GM19025 (cell line): ENCODE measurements around the gene CAPG.
"Not testable (repeated sequence)": the region's sequence is repeated elsewhere in the genome, so short reads cannot be mapped to it uniquely, and the experiment has no call there.

Experiments used
- ATAC-seq: cut with Tn5 transposase; IDR thresholded peaks from one replicate; pipeline ENCODE4 v1.9.1; 2021; ENCODE audit warnings: mild to moderate bottlenecking, low read depth, moderate library complexity; ENCODE audit not compliant: unreplicated experiment

CAPG gene, protein sequence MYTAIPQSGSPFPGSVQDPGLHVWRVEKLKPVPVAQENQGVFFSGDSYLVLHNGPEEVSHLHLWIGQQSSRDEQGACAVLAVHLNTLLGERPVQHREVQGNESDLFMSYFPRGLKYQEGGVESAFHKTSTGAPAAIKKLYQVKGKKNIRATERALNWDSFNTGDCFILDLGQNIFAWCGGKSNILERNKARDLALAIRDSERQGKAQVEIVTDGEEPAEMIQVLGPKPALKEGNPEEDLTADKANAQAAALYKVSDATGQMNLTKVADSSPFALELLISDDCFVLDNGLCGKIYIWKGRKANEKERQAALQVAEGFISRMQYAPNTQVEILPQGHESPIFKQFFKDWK

DNA sequence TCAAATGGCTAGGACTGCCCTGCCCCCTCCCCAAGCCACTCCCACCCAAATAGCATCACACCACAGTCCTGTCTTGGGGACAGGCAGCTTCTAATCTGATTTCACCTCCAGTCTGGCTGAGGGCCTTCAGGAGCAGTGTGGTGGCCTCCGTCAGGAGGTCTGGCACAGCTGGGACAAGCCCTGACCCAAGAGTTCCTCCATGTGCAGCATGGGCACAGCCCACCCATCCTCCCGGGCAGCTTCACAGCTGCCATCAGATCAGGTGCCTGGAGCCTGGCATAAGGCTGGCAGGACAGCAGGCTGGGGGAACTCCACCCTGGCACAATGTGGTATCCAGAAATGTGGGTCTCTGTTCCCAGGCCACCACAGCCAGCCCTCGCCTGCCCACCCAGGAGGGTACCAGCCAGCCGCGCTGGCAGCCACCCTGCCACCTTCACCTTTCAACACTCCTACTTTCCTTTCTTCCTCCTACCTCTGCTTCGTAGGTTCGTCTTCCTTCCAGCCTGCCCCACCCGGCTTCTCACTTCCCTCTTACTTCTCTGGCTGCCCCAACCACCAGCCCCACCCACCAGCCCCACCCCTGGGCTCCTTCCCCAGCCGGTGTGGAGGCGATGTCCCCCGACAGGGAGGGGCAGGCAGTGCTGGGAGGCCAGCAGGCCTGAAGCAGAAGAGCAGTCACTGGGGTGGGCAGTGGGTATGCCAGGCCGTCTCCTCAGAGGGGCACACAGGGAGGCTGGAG lies at the start of gene CAPG:
Gene CAPG (minus strand): TSS at position 522 of the 739 bp plus-strand sequence. CDS start 8,221 bp downstream, outside the sequence.
- peak; percentile 70 for ATAC-seq

DNA sequence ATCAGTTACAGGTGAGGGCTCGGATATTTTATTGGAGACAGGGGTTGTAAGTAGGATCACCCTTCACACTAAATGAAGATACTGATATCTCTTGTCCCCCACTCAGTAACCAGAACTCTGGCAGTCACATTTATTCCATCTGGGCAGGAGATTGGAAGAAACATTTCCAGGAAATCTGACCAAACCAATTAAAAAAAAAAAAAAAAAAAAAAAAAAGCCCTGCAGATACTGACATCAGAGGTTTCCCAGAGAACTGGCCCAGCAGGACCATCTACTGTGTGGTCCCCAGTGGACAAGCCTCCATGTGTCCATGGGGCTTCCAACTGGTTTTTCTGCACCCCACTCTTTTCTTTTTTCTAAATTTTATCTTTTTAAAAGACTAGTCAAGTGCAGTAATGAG lies 49.6 kb upstream of the CAPG start:
- no peak for ATAC-seq

DNA sequence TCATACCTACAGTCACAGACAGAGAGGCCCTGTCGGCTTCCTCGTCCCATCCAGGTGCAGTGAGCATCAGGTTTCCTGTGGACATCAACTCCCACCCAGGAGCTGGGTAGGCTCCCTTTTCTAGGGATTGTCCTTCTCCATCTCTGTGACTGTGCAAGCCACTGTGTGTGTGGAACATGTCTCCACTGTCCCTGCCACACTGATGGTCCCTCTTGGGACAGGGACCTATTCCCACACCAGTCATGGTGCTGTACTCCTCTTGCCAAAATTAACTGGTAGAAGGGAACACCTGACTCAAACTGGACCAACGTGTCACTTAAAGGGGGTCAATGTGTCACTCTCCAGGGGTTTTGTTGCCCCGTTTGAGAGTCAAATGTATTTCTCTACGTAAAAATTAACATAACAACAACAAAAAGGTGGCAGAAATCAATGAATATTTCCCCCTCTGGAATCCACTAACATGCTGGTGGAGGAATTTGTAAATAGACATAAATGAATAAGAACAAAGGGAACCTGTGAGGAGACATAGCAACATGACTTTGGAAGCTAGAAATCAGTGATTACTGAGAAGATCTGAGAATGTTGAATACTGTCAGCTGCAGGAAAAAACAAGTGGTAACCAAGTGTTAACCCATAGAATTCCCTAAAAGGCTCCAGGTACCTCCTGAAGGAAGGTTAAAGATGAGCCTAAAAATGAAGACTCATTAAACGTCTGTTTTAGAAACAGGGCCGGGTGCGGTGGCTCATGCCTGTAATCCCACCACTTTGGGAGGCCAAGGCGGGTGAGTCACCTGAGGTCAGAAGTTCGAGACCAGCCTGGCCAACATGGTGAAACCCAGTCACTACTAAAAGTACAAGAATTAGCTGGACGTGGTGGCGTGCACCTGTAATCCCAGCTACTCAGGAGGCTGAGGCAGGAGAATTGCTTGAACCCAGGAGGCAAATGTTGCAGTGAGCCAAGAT lies 48.7 kb upstream of the CAPG start:
- ATAC-seq: no peak

DNA sequence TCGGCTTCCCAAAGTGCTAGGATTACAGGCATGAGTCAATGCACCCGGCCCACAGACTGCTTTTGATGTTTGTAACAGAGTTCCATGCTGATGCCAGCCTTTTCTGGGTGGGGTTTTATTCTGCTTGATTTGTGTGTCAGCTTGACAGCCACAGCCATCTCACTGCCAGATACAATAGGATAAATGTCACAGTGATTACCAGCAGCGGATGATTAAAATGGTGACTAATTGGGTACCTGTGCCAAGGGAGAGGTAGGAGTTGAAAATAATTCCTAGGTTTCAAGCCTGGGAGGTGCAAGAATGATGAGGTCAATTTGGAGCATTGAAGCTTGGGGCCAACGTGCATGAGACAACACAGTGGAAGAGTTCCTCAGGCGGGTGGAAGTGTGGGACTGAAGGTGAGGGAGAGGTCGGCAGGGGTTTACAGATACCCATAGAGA lies 47.7 kb upstream of the CAPG start:
- ATAC-seq: no peak

DNA sequence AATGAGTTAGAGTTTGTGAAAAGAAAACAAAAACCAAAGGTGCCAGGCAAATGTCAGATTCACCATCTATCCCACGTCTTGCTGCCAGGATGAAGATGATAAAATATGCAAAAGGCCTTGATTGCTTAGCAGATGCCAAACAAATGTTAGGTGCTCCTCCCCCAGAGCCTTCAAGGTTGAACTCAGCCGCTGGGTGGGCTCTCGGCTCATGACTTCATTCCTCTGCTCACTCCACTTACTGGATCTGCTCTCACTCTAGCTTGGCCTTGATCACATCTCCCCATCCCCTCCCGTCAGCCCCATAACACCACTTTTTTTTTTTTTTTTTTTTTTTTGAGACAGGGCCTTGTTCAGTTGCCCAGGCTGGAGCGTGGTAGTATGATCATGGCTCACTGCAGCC lies 46.9 kb upstream of the CAPG start:
- no peak for ATAC-seq

DNA sequence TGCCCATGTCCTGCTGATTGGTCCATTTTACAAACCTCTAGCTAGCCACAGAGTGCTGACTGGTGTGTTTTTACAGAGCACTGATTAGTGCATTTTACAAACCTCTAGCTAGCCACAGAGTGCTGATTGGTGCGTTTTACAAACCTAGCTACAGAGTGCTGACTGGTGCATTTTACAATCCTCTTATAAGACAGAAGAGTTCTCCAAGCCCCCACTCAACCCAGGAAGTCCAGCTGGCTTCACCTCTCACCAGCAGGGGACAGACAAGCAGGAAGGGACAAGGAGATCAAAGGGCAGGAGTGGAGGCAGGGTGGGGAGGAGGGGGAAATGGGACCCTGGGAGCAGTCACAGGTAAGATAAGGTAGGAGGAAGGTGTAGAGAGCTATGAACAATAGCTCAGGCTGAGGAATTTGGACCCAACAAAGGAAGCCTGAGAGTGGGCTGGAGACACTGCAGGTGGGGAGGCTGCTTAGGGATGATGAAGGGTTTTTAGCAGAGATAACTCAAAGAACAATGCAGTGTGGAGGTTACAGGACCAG lies 45.5 kb upstream of the CAPG start:
- ATAC-seq: no peak

DNA sequence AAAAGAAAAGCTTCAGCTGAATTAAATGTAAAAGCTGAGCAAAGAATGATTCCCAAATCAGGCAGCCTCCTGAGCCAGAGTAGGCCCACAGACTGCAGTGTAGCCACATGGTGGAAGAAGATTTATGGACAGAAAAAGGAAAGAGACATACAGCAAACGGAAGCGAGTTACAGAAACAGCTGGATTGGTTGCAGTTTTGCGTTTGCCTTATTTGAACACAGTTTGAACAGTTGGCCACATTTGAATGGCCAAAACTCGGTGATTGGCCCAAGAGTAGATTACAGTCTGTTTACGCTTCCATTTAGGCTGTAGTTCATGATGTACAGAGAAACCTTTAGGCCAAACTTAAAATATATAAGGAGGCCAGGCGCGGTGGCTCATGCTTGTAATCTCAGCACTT lies 43.4 kb upstream of the CAPG start:
- ATAC-seq: no peak

DNA sequence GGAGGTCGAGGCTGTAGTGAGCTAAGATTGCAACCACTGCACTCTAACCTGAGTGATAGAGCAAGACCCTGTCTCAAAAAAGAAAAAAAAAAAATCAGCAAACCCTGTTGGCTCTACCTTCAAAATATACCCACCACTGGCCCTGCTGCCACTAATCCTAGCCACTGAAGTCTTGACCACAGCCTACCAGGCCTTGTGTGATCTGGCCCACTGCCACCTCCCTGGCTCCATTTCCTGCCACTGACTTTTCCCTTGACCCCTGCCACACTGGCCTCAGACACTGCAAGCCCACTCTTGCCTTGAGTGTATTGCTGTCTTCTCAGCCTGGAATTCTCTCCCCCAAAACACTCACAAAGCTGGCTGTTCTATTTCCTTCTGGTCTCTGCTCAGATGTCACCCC lies 42.1 kb upstream of the CAPG start:
- ATAC-seq: no peak

DNA sequence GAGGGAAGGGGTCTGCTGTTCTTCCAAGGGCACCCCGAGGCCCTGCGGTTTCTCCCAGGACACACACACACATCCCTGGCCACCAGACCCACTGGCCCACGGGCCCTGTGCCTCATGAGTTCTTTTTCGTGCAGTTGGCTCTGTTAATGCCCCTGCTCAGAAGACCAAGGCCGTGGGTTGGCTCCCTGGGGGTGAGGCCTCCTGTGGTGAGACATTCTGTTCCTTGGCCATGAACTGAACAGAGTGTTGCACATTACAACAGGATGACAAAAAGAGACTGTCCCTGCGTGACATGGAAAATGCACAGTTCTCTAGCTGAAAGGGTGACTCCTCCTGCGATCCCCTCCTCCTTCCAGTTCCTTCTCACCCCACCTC lies 39.0 kb upstream of the CAPG start:
- no peak for ATAC-seq

DNA sequence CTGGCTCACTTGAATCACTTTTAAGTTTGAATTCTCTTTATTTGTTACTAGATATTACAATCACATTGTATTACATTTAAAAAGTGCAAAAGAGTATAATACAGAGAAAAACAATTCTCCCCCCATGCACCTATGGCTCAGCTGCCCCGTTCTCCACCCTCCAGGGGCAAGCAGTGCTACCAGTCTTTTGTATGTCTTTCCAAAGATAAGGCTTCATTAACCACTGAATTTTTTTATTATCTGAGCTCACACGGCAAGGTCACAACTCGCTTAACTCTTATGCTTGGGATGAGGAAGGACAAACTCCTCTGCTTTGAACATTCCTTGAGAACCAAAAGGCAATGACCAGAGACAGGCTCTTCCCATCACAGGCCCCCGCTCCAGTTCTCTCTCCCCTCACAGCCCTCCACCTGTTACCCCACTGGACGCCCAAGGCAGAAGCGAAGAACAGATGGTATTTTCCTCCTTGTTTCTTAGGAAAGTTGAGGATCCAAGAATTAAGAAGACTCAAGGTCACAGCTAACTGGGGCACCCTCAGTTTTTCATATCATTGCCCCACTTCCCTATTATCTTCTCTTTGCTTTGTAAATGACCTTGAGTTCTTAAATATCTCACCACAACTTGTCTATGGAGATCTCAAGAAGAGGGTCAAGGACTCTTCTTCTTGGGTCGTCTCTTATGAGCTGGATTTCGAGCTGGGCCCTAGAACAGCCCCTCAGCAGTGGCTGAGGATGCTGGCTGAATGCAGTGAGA lies 38.5 kb upstream of the CAPG start:
- no peak for ATAC-seq

DNA sequence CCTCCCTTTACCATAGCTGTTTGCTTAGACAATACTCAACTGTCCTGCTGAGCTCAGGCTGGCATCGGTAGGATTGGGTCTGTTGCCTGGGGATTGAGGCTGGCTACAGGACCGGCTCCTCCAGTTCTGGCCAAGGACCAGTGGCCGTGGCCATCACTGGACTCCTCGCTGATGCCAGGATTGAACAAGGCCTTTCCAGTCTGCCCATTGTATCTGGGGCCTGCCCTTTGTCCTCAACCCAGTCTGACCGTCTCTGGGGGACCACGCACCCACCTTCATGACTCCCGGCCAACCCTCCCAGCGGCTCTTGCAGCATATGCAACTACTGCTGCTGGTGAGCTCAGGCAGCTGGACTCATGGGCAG lies 37.0 kb upstream of the CAPG start:
- no peak for ATAC-seq

DNA sequence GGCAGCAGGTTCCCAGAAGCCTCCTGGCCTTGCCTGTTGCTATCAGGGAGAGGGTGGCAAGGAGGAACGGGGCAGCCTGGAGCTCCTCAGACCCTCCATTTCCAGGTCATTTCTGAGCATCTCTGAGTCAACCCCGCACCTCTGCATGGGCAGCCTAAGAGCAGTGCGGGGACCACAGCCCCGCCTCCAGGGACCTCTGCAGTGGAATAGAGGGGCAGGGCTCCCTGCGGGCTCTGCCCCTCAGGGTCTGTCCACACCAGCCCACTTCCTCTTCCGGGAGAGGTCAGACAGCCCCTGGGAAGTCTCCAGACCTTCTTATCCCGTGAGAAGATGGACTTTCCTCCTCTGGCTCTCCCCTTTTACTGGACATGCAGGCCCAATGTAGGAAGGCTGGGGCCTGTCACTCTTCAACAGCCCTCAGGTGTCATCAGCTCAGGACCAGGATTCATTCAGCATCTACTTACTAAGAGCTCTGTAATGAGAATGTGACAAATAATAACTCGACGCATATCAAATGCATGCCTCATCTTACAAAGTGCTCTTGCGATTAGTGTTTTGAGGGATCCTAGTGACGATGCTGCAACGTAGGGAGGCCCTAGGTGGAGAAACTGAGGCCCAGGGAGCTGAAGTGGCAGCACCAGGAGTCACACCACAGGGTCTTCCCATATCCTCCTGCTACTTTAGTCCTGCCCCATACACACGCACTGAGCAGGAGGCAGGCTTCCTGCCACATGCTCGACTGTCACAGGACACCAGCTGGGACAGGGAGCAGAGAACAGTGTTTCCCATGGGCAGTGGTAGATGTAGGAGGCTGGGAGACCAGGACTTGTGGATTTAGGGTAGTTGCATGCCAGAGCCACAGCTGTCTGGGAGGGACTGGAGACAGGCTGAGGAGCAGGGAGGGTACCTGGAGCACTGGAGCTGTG lies 36.4 kb upstream of the CAPG start:
- ATAC-seq: no peak

DNA sequence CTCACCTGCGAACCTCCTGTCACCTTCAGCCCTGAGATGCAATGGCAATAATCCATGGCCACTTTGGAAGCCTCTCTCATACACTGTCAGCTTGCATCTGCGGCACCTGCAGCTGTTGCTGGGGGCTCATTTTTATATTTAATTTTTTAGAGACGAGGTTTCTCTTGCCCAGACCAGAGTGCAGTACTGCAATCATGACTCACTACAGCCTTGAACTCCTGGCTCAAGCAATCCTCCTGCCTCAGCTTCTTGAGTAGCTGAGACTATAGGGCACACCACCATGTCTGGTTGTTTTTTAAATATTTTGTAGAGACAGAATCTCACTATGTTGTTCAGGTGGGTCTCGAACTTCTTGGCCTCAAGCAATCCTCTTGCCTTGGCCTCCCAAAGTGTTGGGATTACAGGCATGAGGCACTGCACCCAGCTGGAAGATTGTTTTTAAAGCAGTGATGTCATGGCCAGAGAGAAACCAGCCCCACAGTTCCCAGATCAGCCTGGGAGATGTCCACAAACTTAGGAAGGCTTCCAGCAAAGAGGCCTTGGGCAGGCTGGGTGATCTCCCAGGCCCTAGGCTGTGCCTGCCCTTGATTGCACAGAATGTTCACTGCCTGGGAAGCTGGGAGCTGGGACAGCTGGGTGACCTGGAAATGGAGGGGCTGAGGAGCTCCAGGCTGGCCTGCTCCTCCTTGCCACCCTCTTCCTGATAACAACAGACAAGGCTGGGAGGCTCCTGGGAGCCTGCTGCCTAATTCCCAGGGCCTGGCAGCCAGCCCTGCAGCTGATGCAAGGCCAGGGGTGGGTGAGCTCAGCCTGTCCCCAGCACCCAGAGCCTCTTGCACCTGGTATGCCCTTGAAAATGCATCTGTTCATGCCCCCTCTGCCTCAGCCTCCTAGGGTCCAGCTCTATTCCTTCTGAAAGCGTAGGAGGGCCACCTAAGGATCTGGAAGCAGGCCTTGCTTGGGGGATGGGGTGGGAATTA lies 35.4 kb upstream of the CAPG start:
- ATAC-seq: no peak

DNA sequence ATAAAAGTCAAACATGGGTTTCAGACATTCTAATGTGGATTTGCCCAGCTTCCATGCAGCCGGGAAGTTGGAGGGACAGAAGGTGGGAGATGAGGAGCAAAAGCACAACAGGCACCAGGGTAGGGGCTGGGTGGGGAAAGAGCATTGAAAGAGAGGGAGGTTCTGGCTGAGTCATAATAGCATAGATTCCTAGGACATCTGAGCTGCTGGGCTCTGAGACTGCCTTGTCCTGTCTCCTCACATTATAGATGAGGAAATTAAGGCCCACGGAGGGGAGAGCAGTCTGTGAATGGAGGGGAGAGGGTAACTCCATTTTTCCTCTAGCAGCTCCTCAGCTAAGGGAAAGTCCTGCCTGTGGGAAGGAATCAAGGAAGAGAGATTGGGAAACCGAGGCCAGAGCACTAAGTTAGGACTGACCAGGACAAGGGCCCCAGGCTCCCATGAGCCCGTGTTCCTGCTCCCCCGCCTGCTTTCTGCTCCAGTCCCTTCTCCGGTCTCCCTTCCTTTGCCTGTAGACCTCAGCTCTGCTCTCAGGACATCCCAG lies 34.5 kb upstream of the CAPG start:
- no peak for ATAC-seq

DNA sequence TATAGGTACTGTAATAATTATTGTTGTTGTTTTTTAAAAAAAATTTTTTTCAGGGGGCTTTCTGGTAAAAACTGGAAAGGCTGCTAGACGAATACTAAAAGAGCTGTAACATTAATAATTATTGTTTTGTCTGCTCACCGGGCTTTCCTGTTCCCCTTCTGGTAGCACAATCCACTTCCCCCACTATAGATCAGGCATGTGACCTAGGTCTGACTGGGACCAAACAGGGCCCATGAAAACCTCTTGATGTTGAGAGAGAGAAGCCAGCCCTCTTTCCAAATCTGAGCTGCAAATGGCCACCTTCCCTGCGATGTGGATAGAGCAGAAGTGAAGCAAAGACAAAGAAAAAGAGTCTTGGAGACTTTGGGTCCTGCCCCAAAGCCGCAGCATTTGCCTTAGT lies 31.7 kb upstream of the CAPG start:
- ATAC-seq: no peak

DNA sequence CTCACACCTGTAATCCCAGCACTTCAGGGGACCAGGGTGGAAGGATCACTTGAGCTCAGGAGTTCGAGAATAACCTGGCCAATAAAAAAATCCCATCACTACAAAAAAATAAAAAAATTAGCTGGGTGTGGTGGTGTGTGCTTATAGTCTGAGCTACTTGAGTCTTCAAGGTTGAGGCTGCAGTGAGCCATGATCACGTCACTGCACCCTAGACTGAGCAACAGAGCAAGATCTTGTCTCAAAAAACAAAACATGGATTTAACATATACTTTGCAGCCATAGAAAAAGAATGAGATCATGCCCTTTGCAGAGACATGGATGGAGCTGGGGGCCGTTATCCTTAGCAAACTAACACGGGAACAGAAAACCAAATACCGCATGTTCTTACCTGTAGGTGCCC lies 30.6 kb upstream of the CAPG start:
- ATAC-seq: no peak

DNA sequence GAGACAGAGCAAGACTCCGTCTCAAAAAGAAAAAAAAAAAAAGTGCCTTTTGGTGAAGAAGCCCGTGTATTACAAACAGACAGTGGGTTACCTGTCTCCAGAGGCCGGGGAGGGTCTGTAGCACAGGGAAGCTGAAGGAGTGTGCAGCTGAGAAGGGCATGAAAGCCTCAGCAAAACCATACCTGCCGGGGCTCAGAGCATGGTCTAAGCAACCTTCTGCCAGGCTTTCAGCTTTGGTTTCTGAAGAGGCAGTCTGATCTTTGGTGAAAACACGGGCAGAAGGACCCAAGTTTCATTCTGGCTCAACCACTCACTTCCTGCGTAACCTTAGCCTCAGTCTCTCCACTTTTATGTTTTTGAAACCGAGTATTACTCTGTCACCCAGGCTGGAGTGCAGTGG lies 29.8 kb upstream of the CAPG start:
- ATAC-seq: no peak

DNA sequence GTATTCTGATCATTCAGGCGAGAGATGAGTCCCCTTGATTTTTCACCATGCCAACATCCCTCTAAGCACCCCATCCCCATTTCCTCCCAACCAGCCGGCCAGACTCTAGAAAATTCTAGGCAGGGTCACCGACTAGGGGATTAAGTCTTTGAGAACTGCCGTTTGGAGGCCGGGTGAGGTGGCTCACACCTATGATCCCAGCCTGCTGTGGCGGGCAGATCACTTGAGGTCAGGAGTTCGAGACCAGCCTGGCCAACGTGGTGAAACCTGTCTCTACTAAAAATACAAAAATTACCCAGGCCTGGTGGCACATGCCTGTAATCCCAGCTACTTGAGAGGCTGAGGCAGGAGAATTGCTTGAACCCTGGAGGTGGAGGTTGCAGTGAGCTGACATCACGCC lies 29.4 kb upstream of the CAPG start:
- ATAC-seq: not testable (repeated sequence)
